H1 (cell line): ENCODE measurements around the gene MEIOB. TPM values are rescaled to one million over a fixed set of nuclear protein-coding genes. Genes with fewer than 3 reads are reported as not detected.

Experiments
- CTBP2 ChIP-seq: IDR thresholded peaks from 2 replicates; pipeline ENCODE4 v1.7.0; 2011; ENCODE audit warnings: borderline replicate concordance, mild to moderate bottlenecking, moderate library complexity, mixed read lengths, low read length; ENCODE audit not compliant: insufficient read depth, insufficient read length
- EGR1 ChIP-seq: IDR thresholded peaks from 2 replicates; pipeline ENCODE4 v1.6.1; 2011; ENCODE audit warnings: low read depth, low read length, borderline replicate concordance
- RNF2 ChIP-seq: fragments of 200-900, 300-1000 bp; sonication (generic); IDR thresholded peaks from 2 replicates; pipeline ENCODE4 v1.7.1; 2016; ENCODE audit warnings: borderline replicate concordance, low read depth, mild to moderate bottlenecking, antibody characterized with exemption, low read length; ENCODE audit not compliant: poor library complexity, severe bottlenecking; ENCODE audit errors: missing control alignments
- polyA plus RNA-seq, 7 experiments: library from polyadenylated mRNA; depleted of rRNA in 3 of 7; stranded (reverse) in 5 of 7; unstranded in 2 of 7; fragments of >200 nt in 5 of 7; fragments of 200-250 nt in 2 of 7; gene quantifications; 1 replicate in 5 of 7; 2 replicates in 1 of 7; 4 replicates in 1 of 7; pipeline versions ENCODE4 v1.2.1 to v1.2.3, GENCODE V29; 2011 to 2013; ENCODE audit warnings: missing spikeins in 2 of 7, mixed read lengths in 2 of 7
- total RNA-seq: library from RNA; stranded (reverse); fragmentation: NEBNext Ultra II Directional; extraction: Animal tissue kit (Norgen Biotek cat#: 25700); gene quantifications from 2 replicates; pipeline ENCODE4 v1.2.1, GENCODE V29; 2021
- TF ChIP-seq, protein P1 (sequence below): IDR thresholded peaks from 2 replicates; pipeline ENCODE4 v1.6.1; 2012; ENCODE audit warnings: inconsistent platforms

The MEIOB gene
- total and polyA plus RNA-seq, 2 of the 8 experiments (the other 6 are each of a cell fraction or from before 2014, with no cell fraction given), result 0.63 to 1.1 TPM

- no peak for TF ChIP-seq RNF2
- TF ChIP-seq EGR1, result no peak
- no peak for TF ChIP-seq CTBP2
- TF ChIP-seq, protein P1, sequence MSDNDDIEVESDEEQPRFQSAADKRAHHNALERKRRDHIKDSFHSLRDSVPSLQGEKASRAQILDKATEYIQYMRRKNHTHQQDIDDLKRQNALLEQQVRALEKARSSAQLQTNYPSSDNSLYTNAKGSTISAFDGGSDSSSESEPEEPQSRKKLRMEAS, result no peak
These were observed 81.7 kb downstream of the MEIOB start (continued) for GRCh38 chr16:1790261-1790610.
